Measurements from ENCODE around the gene NUP210.

NUP210 gene

DNA sequence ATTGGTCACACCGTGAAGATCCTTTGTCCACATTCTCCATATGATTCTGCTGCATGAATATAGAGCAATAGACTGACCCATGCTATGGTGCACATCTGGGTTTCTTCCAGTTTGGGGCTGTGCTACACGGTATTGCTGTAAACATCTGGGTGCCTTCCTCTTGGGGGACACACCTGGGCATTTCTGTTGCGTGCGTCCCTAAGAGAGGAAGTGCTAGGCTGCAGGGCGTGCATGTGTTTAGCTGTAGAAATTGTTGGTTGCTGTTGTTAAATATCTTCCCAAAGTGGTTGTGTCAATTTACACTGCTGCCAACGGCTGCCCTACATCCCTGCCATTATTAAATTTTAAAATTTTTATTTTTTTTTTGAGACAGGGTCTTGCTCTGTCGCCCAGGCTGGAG is 52.4 kb downstream of the NUP210 start:
- no peak for DNase-seq
- no peaks in the 10 kb centered on the region for H3K36me3 ChIP-seq (replicated peaks)
- no peaks in the 10 kb centered on the region for H3K27me3 ChIP-seq (replicated peaks)
- in situ Hi-C loops (cut with HindIII; ENCODE audit: low pct_ligation_motif_present, low sequenced_read_pairs): no loop called here
- no peak overlapping the region for H3K4me3 ChIP-seq (ENCODE audit: low read depth, low read length)
- H3K27ac ChIP-seq: no peak overlapping the region
- TF ChIP-seq, protein P1, sequence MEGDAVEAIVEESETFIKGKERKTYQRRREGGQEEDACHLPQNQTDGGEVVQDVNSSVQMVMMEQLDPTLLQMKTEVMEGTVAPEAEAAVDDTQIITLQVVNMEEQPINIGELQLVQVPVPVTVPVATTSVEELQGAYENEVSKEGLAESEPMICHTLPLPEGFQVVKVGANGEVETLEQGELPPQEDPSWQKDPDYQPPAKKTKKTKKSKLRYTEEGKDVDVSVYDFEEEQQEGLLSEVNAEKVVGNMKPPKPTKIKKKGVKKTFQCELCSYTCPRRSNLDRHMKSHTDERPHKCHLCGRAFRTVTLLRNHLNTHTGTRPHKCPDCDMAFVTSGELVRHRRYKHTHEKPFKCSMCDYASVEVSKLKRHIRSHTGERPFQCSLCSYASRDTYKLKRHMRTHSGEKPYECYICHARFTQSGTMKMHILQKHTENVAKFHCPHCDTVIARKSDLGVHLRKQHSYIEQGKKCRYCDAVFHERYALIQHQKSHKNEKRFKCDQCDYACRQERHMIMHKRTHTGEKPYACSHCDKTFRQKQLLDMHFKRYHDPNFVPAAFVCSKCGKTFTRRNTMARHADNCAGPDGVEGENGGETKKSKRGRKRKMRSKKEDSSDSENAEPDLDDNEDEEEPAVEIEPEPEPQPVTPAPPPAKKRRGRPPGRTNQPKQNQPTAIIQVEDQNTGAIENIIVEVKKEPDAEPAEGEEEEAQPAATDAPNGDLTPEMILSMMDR (IDR thresholded peaks at IDR 0.05; ENCODE audit: low read depth, low read length, missing control alignments): no peak

DNA sequence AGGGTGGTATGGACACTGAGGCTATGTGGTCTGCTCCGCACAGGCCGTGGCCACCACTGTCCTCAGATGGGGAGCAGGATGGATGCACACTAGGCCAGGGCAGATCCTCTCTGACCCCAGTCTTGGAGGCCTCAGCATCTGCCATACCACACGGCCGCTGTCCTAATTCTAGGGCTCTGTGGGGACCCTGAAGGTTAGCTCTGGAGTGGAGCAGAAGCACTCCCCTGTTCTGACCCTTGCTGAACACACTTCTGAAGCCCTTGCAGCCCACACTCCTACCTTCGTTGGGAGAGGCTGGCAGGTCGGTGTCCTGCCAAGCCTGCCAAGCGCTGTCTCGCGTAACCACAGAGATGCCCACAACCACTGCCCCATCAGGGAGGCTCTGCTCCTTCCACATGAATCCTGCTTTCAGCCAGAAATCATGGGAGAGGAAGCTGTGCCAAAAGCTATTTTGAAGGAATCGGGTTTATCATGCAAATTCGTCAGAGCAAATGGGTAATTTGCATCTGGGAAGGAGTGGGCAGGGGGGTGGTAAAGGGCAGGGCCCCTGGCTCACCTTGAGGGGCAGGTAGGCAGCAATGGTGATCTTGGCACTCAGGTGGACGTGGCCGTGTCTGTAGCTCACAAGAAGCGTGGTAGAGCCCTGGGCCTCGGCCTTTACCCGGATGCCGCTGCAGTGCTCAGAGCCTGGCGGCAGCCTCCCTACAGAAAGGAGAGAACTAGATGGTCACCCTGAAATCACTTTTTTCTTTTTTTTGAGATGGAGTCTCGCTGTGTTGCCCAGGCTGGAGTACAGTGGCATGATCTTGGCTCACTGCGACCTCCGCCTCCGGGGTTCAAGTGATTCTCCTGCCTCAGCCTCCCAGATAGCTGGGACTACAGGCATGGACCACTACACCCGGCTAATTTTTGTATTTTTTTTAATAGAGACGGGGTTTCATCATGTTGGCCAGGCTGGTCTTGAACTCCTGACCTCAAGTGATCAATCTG is 54.4 kb downstream of the NUP210 start:
- Histone ChIP-seq H3K36me3 (replicated peaks) (no peaks in the 10 kb centered on the region), H3K27me3 (replicated peaks) (no peaks in the 10 kb centered on the region), H3K4me3 (ENCODE audit: low read depth, low read length) (no peak overlapping the region), H3K27ac (no peak overlapping the region)
- in situ Hi-C loops (cut with HindIII; ENCODE audit: low pct_ligation_motif_present, low sequenced_read_pairs): no loop called here
- TF ChIP-seq, protein P1 (IDR thresholded peaks at IDR 0.05; ENCODE audit: low read depth, low read length, missing control alignments): no peak
- no peak for DNase-seq

DNA sequence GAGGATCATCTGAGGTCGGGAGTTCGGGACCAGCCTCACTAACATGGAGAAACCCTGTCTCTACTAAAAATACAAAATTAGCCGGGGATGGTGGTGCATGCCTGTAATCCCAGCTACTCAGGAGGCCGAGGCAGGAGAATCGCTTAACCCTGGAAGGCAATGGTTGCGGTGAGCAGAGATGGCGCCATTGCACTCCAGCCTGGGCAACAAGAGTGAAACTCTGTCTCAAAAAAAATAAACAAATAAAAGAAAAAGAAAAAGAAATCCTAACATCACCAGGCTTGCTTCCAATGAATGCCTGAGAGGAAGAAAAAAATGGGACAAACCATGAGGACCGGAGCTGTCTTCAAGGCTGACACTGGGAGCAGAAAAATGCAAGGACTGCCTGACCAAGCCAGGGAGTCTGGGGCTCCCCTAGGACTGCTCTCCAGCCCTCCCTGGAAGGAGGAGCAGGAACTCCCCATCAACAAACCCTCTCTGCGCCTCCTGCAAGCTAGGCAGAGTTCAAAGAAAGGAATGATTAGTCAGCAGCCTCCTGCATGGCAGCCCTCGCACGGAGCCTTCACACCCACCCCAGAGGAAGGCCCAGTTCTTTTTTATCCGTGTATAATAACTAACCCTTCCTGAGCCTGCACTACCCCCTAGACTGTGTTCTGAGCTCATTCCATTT is 55.4 kb downstream of the NUP210 start:
- no peaks in the 10 kb centered on the region for H3K27me3 ChIP-seq (replicated peaks)
- in situ Hi-C loops (cut with HindIII; ENCODE audit: low pct_ligation_motif_present, low sequenced_read_pairs): no loop called here
- H3K4me3 ChIP-seq (ENCODE audit: low read depth, low read length): no peak overlapping the region
- peak; percentile 28 for DNase-seq
- no peak overlapping the region for H3K27ac ChIP-seq
- TF ChIP-seq, protein P1 (IDR thresholded peaks at IDR 0.05; ENCODE audit: low read depth, low read length, missing control alignments): no peak
- no peaks in the 10 kb centered on the region for H3K36me3 ChIP-seq (replicated peaks)

DNA sequence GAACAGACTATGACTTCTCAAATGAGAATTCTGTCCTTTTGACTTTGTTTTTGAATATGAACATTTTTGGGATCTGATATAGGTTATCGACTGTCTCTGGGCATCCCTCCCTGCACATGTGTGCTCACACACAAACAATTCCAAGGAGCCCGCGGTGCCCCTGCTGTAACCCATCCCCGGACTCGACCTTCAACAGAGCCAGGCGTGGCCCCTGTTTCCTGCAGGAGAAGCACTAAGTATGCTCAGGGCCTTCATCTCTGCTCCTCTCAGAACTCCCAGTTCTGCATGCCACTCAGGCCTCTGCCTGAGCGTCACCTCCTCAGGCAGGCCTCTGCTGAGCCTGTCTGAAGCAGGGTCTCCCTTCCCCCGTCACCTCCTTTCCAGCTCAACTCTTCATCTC is 57.6 kb downstream of the NUP210 start:
- Histone ChIP-seq H3K4me3 (ENCODE audit: low read depth, low read length) (no peak overlapping the region), H3K27ac (no peak overlapping the region), H3K27me3 (replicated peaks) (no peaks in the 10 kb centered on the region), H3K36me3 (replicated peaks) (no peaks in the 10 kb centered on the region)
- in situ Hi-C loops (cut with HindIII; ENCODE audit: low pct_ligation_motif_present, low sequenced_read_pairs): no loop called here
- TF ChIP-seq, protein P1 (IDR thresholded peaks at IDR 0.05; ENCODE audit: low read depth, low read length, missing control alignments): no peak
- no peak for DNase-seq

DNA sequence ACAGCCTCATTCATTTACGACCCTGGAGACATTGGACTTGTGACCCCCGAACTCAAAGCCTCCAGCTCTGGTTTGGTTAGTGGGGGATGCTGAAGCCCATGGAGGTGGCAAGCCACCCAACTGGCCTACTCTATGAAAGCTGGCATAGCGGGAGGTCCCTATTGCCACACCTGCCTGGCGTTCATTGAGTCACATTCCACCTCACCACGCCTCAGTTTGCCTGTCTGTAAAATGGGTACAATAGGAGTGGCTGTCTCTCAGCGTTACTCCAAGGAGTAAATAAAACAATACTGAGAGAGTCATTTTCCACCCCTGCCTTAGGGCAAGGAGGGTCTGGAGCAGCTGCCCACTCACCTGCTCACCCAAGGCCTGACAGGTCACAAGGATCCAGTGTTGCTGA is 60.2 kb downstream of the NUP210 start:
- in situ Hi-C loops (cut with HindIII; ENCODE audit: low pct_ligation_motif_present, low sequenced_read_pairs): no loop called here
- DNase-seq: no peak
- H3K4me3 ChIP-seq (ENCODE audit: low read depth, low read length): no peak overlapping the region
- H3K27ac ChIP-seq: no peak overlapping the region
- H3K36me3 ChIP-seq (replicated peaks): no peaks in the 10 kb centered on the region
- TF ChIP-seq, protein P1 (IDR thresholded peaks at IDR 0.05; ENCODE audit: low read depth, low read length, missing control alignments): no peak
- no peaks in the 10 kb centered on the region for H3K27me3 ChIP-seq (replicated peaks)

Measured in brain microvascular endothelial cell (primary cell).